ENCODE data around the gene ERBB2. TPM values are rescaled to one million over a fixed set of nuclear protein-coding genes. Genes with fewer than 3 reads are reported as not detected.

The ERBB2 gene
- total and polyA plus RNA-seq, 2 of the 8 experiments (the other 6 are each of a cell fraction or from before 2014, with no cell fraction given): 183 to 394 TPM

DNA sequence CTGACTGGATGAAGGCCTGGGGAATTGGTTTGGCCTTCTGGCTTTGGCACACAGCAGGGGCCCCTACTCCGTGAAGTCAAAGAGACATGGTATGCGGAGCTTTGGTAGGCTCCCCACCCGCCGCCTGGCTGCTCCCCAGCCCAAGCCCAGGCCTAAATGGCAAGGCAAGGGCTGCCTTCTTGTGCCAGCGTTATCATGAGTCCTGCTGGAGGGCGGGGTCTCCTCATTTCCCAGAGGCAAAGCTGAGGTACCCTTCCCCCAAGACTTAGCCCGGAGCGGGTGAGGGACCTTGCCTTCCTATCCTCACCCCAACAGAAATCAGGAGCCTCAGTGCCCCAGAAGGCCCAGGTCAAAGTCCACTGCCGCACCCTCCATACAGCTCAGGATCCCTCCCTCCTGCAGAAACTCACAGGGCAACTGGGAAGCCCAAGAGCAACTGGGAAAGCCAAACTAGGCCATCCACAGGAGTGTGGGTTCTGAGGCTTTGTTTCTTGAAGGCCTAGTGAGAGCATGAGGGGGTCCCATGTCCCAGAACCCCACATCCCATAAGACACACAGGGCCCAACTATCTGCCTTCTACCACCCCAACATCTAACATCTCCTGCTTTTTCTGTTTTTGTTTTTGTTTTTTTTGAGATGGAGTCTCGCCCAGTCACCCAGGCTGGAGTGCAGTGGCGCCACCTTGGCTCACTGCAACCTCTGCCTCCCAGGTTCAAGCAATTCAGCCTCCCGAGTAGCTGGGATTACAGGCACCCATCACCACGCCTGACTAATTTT lies 21.3 kb upstream of the ERBB2 start:
- H3K23me2 ChIP-seq (ENCODE audit: low read depth, low read length): no peaks in the 10 kb centered on the region
- no peak overlapping the region for H3K4me3 ChIP-seq (ENCODE audit: extremely low read depth in 1 of 4, insufficient read depth in 2 of 4, low read depth in 3 of 4, low read length in 4 of 4)
- H2AFZ ChIP-seq (ENCODE audit: low read length): no peak overlapping the region
- H3K27me3 ChIP-seq (replicated peaks in 1 of 4; ENCODE audit: control insufficient read depth in 3 of 4, extremely low read depth in 1 of 4, insufficient read depth in 3 of 4, low read length in 3 of 4): no peaks in the 10 kb centered on the region
- peaks cover 0 to 3% (median 1%) of the 10 kb centered on the region in 4 experiments; a peak in 4 of 8 replicates for H3K36me3 ChIP-seq (ENCODE audit: control insufficient read depth in 2 of 4, insufficient read depth in 4 of 4, low read length in 3 of 4)
- H3K56ac ChIP-seq (replicated peaks; ENCODE audit: insufficient read length, low read depth, low read length): no peak overlapping the region
- 0 out of 2 replicates have a peak overlapping the region, but pooled peaks have one; percentile 31 for H2BK15ac ChIP-seq (ENCODE audit: low read length)
- H2BK12ac ChIP-seq (ENCODE audit: low read depth, low read length): 0 out of 2 replicates have a peak overlapping the region, but pooled peaks have one; percentile 17
- no peak overlapping the region for H3K9ac ChIP-seq (replicated peaks in 1 of 4; ENCODE audit: extremely low read depth in 1 of 4, low read depth in 3 of 4, low read length in 3 of 4)
- 0 out of 2 replicates have a peak overlapping the region, but pooled peaks have one; percentile 7 for H2BK20ac ChIP-seq (ENCODE audit: low read length)
- H3K4me2 ChIP-seq (ENCODE audit: insufficient read depth in 1 of 2, low read depth in 2 of 2, low read length in 2 of 2): no peak overlapping the region
- no peak overlapping the region; the same call in 1 of the 2 replicates for H3K18ac ChIP-seq (ENCODE audit: extremely low read depth, low read length)
- ChIA-PET POLR2A (ENCODE audit: partially characterized antibody) (interaction anchor here (1.0 to 38.1 kb wide), 7 partner anchors 3 to 60 kb away, joined by 3 to 708 read pairs (median 3); partner anchors contain the start of genes ERBB2, MIEN1, PGAP3 and PNMT), CTCF (ENCODE audit: partially characterized antibody) (interaction anchor here (0.6 to 52.4 kb wide), 19 partner anchors 8 to 309 kb away, joined by 3 to 1885 read pairs (median 4); partner anchors contain the start of genes ERBB2, PNMT, PPP1R1B and STARD3)
- no peak overlapping the region for H2AK5ac ChIP-seq (ENCODE audit: low read depth, low read length)
- H2BK5ac ChIP-seq (ENCODE audit: low read depth, low read length): peak overlapping the region; percentile 30; the same call in 1 of the 2 replicates
- H2BK120ac ChIP-seq (replicated peaks; ENCODE audit: low read depth, low read length): no peak overlapping the region
- H3K9me3 ChIP-seq (ENCODE audit: insufficient read depth in 2 of 2, low read depth in 1 of 2, low read length in 1 of 2): no peaks in the 10 kb centered on the region
- WGBS, 2 experiments (ENCODE audit: extremely low coverage in 1 of 2, insufficient coverage in 1 of 2, insufficient read length in 1 of 2, insufficient replicate concordance in 2 of 2, low coverage in 1 of 2, low lambda C conversion rate in 2 of 2, missing lambda C conversion rate in 1 of 2): 85% methylated on average over 13 of the region's 13 CpGs; no CpG with 5 or more reads in 1 of the 2 experiments
- H3K4ac ChIP-seq (replicated peaks; ENCODE audit: insufficient read length, low read depth, low read length): no peak overlapping the region
- no peak overlapping the region for H4K5ac ChIP-seq (ENCODE audit: insufficient read length, low read depth, low read length)
- H3K23ac ChIP-seq (ENCODE audit: insufficient read length): no peak overlapping the region
- H3K14ac ChIP-seq (ENCODE audit: insufficient read length): no peak overlapping the region
- H3K79me2 ChIP-seq (ENCODE audit: control insufficient read depth in 1 of 2, insufficient read depth in 2 of 2, low read length in 2 of 2): no peaks in the 10 kb centered on the region
- H3K79me1 ChIP-seq (ENCODE audit: low read depth, low read length): no peaks in the 10 kb centered on the region
- peak overlapping the region; percentile 22; the same call in 1 of the 2 replicates for H3K27ac ChIP-seq (ENCODE audit: low read depth, low read length)
- no peak overlapping the region for H4K91ac ChIP-seq (replicated peaks; ENCODE audit: insufficient read length, low read length)
- FAIRE-seq: no peak
- no peak overlapping the region for H4K8ac ChIP-seq (ENCODE audit: extremely low read depth, insufficient read depth, low read length)
- no peaks in the 10 kb centered on the region for H4K20me1 ChIP-seq (replicated peaks in 1 of 2; ENCODE audit: control insufficient read depth in 1 of 2, insufficient read depth in 2 of 2, low read length in 2 of 2)
- peaks cover 0 to 8% (median 5%) of the 10 kb centered on the region in 4 experiments; a peak in 5 of 7 replicates for H3K4me1 ChIP-seq (replicated peaks in 1 of 4; ENCODE audit: control insufficient read depth in 3 of 4, insufficient read depth in 4 of 4, low read length in 3 of 4)
- no peak for DNase-seq (ENCODE audit: low read depth in 1 of 2, low spot score in 2 of 2)
- TF ChIP-seq, protein P1, sequence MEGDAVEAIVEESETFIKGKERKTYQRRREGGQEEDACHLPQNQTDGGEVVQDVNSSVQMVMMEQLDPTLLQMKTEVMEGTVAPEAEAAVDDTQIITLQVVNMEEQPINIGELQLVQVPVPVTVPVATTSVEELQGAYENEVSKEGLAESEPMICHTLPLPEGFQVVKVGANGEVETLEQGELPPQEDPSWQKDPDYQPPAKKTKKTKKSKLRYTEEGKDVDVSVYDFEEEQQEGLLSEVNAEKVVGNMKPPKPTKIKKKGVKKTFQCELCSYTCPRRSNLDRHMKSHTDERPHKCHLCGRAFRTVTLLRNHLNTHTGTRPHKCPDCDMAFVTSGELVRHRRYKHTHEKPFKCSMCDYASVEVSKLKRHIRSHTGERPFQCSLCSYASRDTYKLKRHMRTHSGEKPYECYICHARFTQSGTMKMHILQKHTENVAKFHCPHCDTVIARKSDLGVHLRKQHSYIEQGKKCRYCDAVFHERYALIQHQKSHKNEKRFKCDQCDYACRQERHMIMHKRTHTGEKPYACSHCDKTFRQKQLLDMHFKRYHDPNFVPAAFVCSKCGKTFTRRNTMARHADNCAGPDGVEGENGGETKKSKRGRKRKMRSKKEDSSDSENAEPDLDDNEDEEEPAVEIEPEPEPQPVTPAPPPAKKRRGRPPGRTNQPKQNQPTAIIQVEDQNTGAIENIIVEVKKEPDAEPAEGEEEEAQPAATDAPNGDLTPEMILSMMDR (IDR thresholded peaks at IDR 0.05; ENCODE audit: control extremely low read depth in 1 of 3, insufficient read depth in 1 of 3, low read depth in 1 of 3, low read length in 3 of 3): peak in 2 of 3 experiments; percentile 8 to 15; a peak in 2 of 4 replicates
- TF ChIP-seq TAF1 (IDR thresholded peaks at IDR 0.05; ENCODE audit: low read depth, low read length) (no peak), TBP (IDR thresholded peaks at IDR 0.05; ENCODE audit: low read depth, low read length) (no peak)
